MM.1S (cell line): Measurements from ENCODE around the gene FAM222B.

Experiments used
- DNase-seq: peaks from one replicate; pipeline ENCODE4 v3.0.0-alpha.2; 2015
- H2AFZ ChIP-seq: fragments of 300-600 bp; sonication (generic); 2 replicates; pipeline ENCODE4 v1.6.0; 2016; ENCODE audit warnings: antibody characterized with exemption, low read length
- H3F3A ChIP-seq: fragments of 300-600 bp; sonication (generic); 2 replicates; pipeline ENCODE4 v1.6.1; 2016; ENCODE audit warnings: mild to moderate bottlenecking, antibody characterized with exemption, low read length, moderate library complexity, mixed read lengths; ENCODE audit not compliant: insufficient read depth
- H3K27ac ChIP-seq: fragments of 300-600 bp; sonication (generic); 2 replicates; pipeline ENCODE4 v1.5.1; 2016; ENCODE audit warnings: mild to moderate bottlenecking, low read length
- H3K27me3 ChIP-seq: fragments of 300-600 bp; sonication (generic); replicated peaks from 2 replicates; pipeline ENCODE4 v1.6.0; 2016; ENCODE audit warnings: low read length; ENCODE audit not compliant: insufficient read depth
- H3K36me3 ChIP-seq: fragments of 300-600 bp; sonication (generic); replicated peaks from 2 replicates; pipeline ENCODE4 v1.6.1; 2016; ENCODE audit warnings: mild to moderate bottlenecking, low read length, mixed read lengths; ENCODE audit not compliant: insufficient read depth
- H3K4me1 ChIP-seq: fragments of 300-600 bp; sonication (generic); 2 replicates; pipeline ENCODE4 v1.6.1; 2016; ENCODE audit warnings: low read length, mixed read lengths
- H3K4me2 ChIP-seq: fragments of 300-600 bp; sonication (generic); 2 replicates; pipeline ENCODE4 v1.6.0; 2016; ENCODE audit warnings: low read depth, low read length
- H3K4me3 ChIP-seq: fragments of 300-600 bp; sonication (generic); 2 replicates; pipeline ENCODE4 v1.5.1; 2016; ENCODE audit warnings: low read length, mixed read lengths
- H3K79me2 ChIP-seq: fragments of 300-600 bp; sonication (generic); 2 replicates; pipeline ENCODE4 v1.6.1; 2016; ENCODE audit warnings: mixed run types, low read length, mixed read lengths
- H3K9ac ChIP-seq: fragments of 300-600 bp; sonication (generic); 2 replicates; pipeline ENCODE4 v1.6.1; 2016; ENCODE audit warnings: low read length, mixed read lengths
- H3K9me2 ChIP-seq: fragments of 300-600 bp; sonication (generic); replicated peaks from 2 replicates; pipeline ENCODE4 v1.6.1; 2016; ENCODE audit warnings: mild to moderate bottlenecking, low read length, mixed read lengths; ENCODE audit not compliant: insufficient read depth
- H3K9me3 ChIP-seq: fragments of 300-600 bp; sonication (generic); replicated peaks from 2 replicates; pipeline ENCODE4 v1.6.1; 2016; ENCODE audit warnings: mild to moderate bottlenecking, low read length, mixed read lengths; ENCODE audit not compliant: insufficient read depth
- H4K20me1 ChIP-seq: fragments of 300-600 bp; sonication (generic); 2 replicates; pipeline ENCODE4 v1.6.1; 2016; ENCODE audit warnings: mild to moderate bottlenecking, low read length, moderate library complexity, mixed read lengths; ENCODE audit not compliant: insufficient read depth
- CTCF ChIP-seq: fragments of 300-600 bp; sonication (generic); IDR thresholded peaks from 2 replicates; pipeline ENCODE4 v1.5.1; 2016; ENCODE audit warnings: antibody characterized with exemption, low read length, mixed read lengths
- EZH2 ChIP-seq: fragments of 300-600 bp; sonication (generic); optimal IDR thresholded peaks from 2 replicates; pipeline ENCODE3; 2017; ENCODE audit warnings: low read depth, mild to moderate bottlenecking, antibody characterized with exemption, low read length, mixed read lengths
- EZH2phosphoT487 ChIP-seq: fragments of 300-600 bp; sonication (generic); IDR thresholded peaks from 2 replicates; pipeline ENCODE4 v1.6.1; 2018; ENCODE audit warnings: antibody characterized with exemption, low read length

The FAM222B gene

GRCh38 chr17:28710861-28711722 lies 131.5 kb downstream of the FAM222B start:
- Histone ChIP-seq H3F3A (0 out of 2 replicates have a peak, but pooled peaks cover under 1% of the 10 kb centered on the region), H3K4me1 (0 out of 2 replicates have a peak, but pooled peaks cover 3% of the 10 kb centered on the region), H3K9me2 (no peaks in the 10 kb centered on the region), H3K9ac (peak overlapping the region; percentile 61; the same call in 1 of the 2 replicates), H3K79me2 (no peaks in the 10 kb centered on the region), H3K27me3 (peaks cover 39% of the 10 kb centered on the region), H3K27ac (no peak overlapping the region), H3K36me3 (no peaks in the 10 kb centered on the region), H3K4me3 (peak overlapping the region; percentile 79), H2AFZ (peak overlapping the region; percentile 100), H3K4me2 (peak overlapping the region; percentile 86), H4K20me1 (no peaks in the 10 kb centered on the region), H3K9me3 (no peaks in the 10 kb centered on the region)
- peak; percentile 78 for DNase-seq
- TF ChIP-seq CTCF (no peak), EZH2phosphoT487 (no peak), EZH2 (no peak)

- 0 out of 2 replicates have a peak, but pooled peaks cover 3% of the 10 kb centered on the region for H3K4me1 ChIP-seq
- H3K9ac ChIP-seq: no peak overlapping the region
- no peak overlapping the region for H2AFZ ChIP-seq
- no peak for DNase-seq
- no peak overlapping the region for H3K4me2 ChIP-seq
- no peak overlapping the region for H3K4me3 ChIP-seq
- TF ChIP-seq EZH2phosphoT487 (no peak), CTCF (no peak), EZH2 (no peak)
- no peaks in the 10 kb centered on the region for H3K9me2 ChIP-seq
- H3K27ac ChIP-seq: no peak overlapping the region
- peaks cover 5% of the 10 kb centered on the region; the same call in 1 of the 2 replicates for H3K27me3 ChIP-seq
- no peaks in the 10 kb centered on the region for H3F3A ChIP-seq
- no peaks in the 10 kb centered on the region for H3K9me3 ChIP-seq
- 0 out of 2 replicates have a peak, but pooled peaks cover under 1% of the 10 kb centered on the region for H3K36me3 ChIP-seq
- no peaks in the 10 kb centered on the region for H3K79me2 ChIP-seq
- no peaks in the 10 kb centered on the region for H4K20me1 ChIP-seq
These were observed 135.3 kb downstream of the FAM222B start for GRCh38 chr17:28707339-28707720.

GRCh38 chr17:28706471-28707338 lies 135.9 kb downstream of the FAM222B start:
- no peaks in the 10 kb centered on the region for H3F3A ChIP-seq
- no peaks in the 10 kb centered on the region for H3K79me2 ChIP-seq
- H3K36me3 ChIP-seq: 0 out of 2 replicates have a peak, but pooled peaks cover 3% of the 10 kb centered on the region
- no peak overlapping the region for H3K4me2 ChIP-seq
- no peak overlapping the region for H2AFZ ChIP-seq
- H3K4me3 ChIP-seq: no peak overlapping the region
- TF ChIP-seq EZH2phosphoT487 (no peak), EZH2 (no peak), CTCF (no peak)
- no peaks in the 10 kb centered on the region for H4K20me1 ChIP-seq
- H3K9ac ChIP-seq: no peak overlapping the region
- 0 out of 2 replicates have a peak, but pooled peaks cover 3% of the 10 kb centered on the region for H3K4me1 ChIP-seq
- no peak for DNase-seq
- H3K27ac ChIP-seq: no peak overlapping the region
- no peaks in the 10 kb centered on the region for H3K9me2 ChIP-seq
- no peaks in the 10 kb centered on the region for H3K27me3 ChIP-seq
- H3K9me3 ChIP-seq: no peaks in the 10 kb centered on the region
